ENCODE measurements around the gene TPX2. TPM values are rescaled to one million over a fixed set of nuclear protein-coding genes. Genes with fewer than 3 reads are reported as not detected.

The TPX2 gene
- total and polyA plus RNA-seq, 2 donors (not counting 3 experiments of a cell fraction or from before 2014, with no cell fraction given) = 24.8 to 114 TPM

- POLR2A ChIA-PET = no interaction called here
- peaks cover 30% of the 10 kb centered on the region for H3K4me1 ChIP-seq (ENCODE audit: control insufficient read depth, extremely low read depth, insufficient read depth, low read length)
- TF ChIP-seq GATA2 (IDR thresholded peaks at IDR 0.05; ENCODE audit: insufficient read depth, insufficient read length, low read depth, low read length) (no peak), CTCF (IDR thresholded peaks at IDR 0.05; ENCODE audit: extremely low read depth in 1 of 2, insufficient read depth in 1 of 2, low read depth in 1 of 2, low read length in 2 of 2) (no peak), MYC (IDR thresholded peaks at IDR 0.05; ENCODE audit: low read depth, low read length) (no peak), POLR2A (IDR thresholded peaks at IDR 0.05; ENCODE audit: low read depth, low read length) (no peak)
- no peak overlapping the region for H2AFZ ChIP-seq (ENCODE audit: low read depth, low read length)
- DNase-seq (ENCODE audit: low read depth, low spot score) (no peak), FAIRE-seq (no peak)
- H3K4me2 ChIP-seq (ENCODE audit: insufficient read depth, low read length) = no peak overlapping the region
- no peaks in the 10 kb centered on the region for H3K27me3 ChIP-seq (ENCODE audit: control insufficient read depth in 2 of 2, insufficient read depth in 2 of 2, low read length in 2 of 2)
- no peak overlapping the region for H3K27ac ChIP-seq (ENCODE audit: insufficient read depth, low read depth, low read length)
- BruUV-seq (replicated peaks) = no TSS peak
- H3K36me3 ChIP-seq (ENCODE audit: control insufficient read depth in 2 of 2, extremely low read depth in 1 of 2, insufficient read depth in 2 of 2, low read length in 2 of 2) = no peaks in the 10 kb centered on the region
- dilution Hi-C loops (cut with MboI; ENCODE audit: extremely low pct_ligation_motif_present, low sequenced_read_pairs) = no loop called here
- CTCF ChIA-PET = interaction anchor here (25.3 kb wide), 1 partner anchor 24 kb away, joined by 619 read pairs; the partner anchor contains the start of gene FOXS1
- no peak overlapping the region for H3K4me3 ChIP-seq (replicated peaks in 1 of 3; ENCODE audit: insufficient read depth in 1 of 3, low read depth in 1 of 3, low read length in 3 of 3)
- intact Hi-C loops (cut with micrococcal nuclease) = no loop called here
- H3K9me1 ChIP-seq (replicated peaks; ENCODE audit: control insufficient read depth, extremely low read depth, insufficient read depth, low read length) = no peaks in the 10 kb centered on the region
- H4K20me1 ChIP-seq (replicated peaks; ENCODE audit: control insufficient read depth, extremely low read depth, insufficient read depth, low read length) = no peaks in the 10 kb centered on the region
- H3K9ac ChIP-seq (replicated peaks; ENCODE audit: extremely low read depth, insufficient read depth, low read length) = no peak overlapping the region
- no peaks in the 10 kb centered on the region for H3K9me3 ChIP-seq (replicated peaks; ENCODE audit: control insufficient read depth, insufficient read depth, low read length)
- H3K79me2 ChIP-seq (ENCODE audit: control insufficient read depth, insufficient read depth, low read length) = no peaks in the 10 kb centered on the region
These were observed 87.0 kb downstream of the TPX2 start for GRCh38 chr20:31826074-31826473.

- Histone ChIP-seq H3K27ac (ENCODE audit: insufficient read depth, low read depth, low read length) (no peak overlapping the region), H3K9me3 (replicated peaks; ENCODE audit: control insufficient read depth, insufficient read depth, low read length) (no peaks in the 10 kb centered on the region), H3K4me1 (ENCODE audit: control insufficient read depth, extremely low read depth, insufficient read depth, low read length) (peaks cover 30% of the 10 kb centered on the region), H4K20me1 (replicated peaks; ENCODE audit: control insufficient read depth, extremely low read depth, insufficient read depth, low read length) (no peaks in the 10 kb centered on the region), H3K9ac (replicated peaks; ENCODE audit: extremely low read depth, insufficient read depth, low read length) (no peak overlapping the region), H3K27me3 (ENCODE audit: control insufficient read depth in 2 of 2, insufficient read depth in 2 of 2, low read length in 2 of 2) (no peaks in the 10 kb centered on the region), H3K9me1 (replicated peaks; ENCODE audit: control insufficient read depth, extremely low read depth, insufficient read depth, low read length) (no peaks in the 10 kb centered on the region), H3K79me2 (ENCODE audit: control insufficient read depth, insufficient read depth, low read length) (no peaks in the 10 kb centered on the region), H3K4me2 (ENCODE audit: insufficient read depth, low read length) (no peak overlapping the region), H3K4me3 (replicated peaks in 1 of 3; ENCODE audit: insufficient read depth in 1 of 3, low read depth in 1 of 3, low read length in 3 of 3) (no peak overlapping the region), H3K36me3 (ENCODE audit: control insufficient read depth in 2 of 2, extremely low read depth in 1 of 2, insufficient read depth in 2 of 2, low read length in 2 of 2) (no peaks in the 10 kb centered on the region), H2AFZ (ENCODE audit: low read depth, low read length) (no peak overlapping the region)
- intact Hi-C loops (cut with micrococcal nuclease) (no loop called here), dilution Hi-C loops (cut with MboI; ENCODE audit: extremely low pct_ligation_motif_present, low sequenced_read_pairs) (no loop called here)
- no TSS peak for BruUV-seq (replicated peaks)
- no peak for TF ChIP-seq GATA2 (IDR thresholded peaks at IDR 0.05; ENCODE audit: insufficient read depth, insufficient read length, low read depth, low read length)
- TF ChIP-seq MAX (IDR thresholded peaks at IDR 0.05; ENCODE audit: insufficient read depth, insufficient read length) = no peak
- TF ChIP-seq EZH2 (IDR thresholded peaks at IDR 0.05; ENCODE audit: borderline replicate concordance, low read depth, low read length, severe bottlenecking) = no peak
- no peak for TF ChIP-seq FOS (IDR thresholded peaks at IDR 0.05; ENCODE audit: borderline replicate concordance, insufficient read depth, low read length)
- no peak for TF ChIP-seq MYC (IDR thresholded peaks at IDR 0.05; ENCODE audit: low read depth, low read length)
- TF ChIP-seq JUN (IDR thresholded peaks at IDR 0.05; ENCODE audit: borderline replicate concordance, insufficient read depth, insufficient read length, low read depth) = no peak
- no peak for TF ChIP-seq POLR2A (IDR thresholded peaks at IDR 0.05; ENCODE audit: low read depth, low read length)
- TF ChIP-seq CTCF (IDR thresholded peaks at IDR 0.05; ENCODE audit: extremely low read depth in 1 of 2, insufficient read depth in 1 of 2, low read depth in 1 of 2, low read length in 2 of 2) = no peak
- TF ChIP-seq POLR2AphosphoS5 (IDR thresholded peaks at IDR 0.05; ENCODE audit: insufficient read depth, low read depth, low read length) = no peak
- no peak for DNase-seq (ENCODE audit: low read depth, low spot score)
- no peak for FAIRE-seq
- CTCF ChIA-PET = interaction anchor here (25.3 kb wide), 1 partner anchor 23 kb away, joined by 619 read pairs; the partner anchor contains the start of gene FOXS1
- POLR2A ChIA-PET = interaction anchor here (0.6 kb wide), 1 partner anchor 186 kb away, joined by 3 read pairs; no protein-coding TSS in a partner anchor
These were observed 88.0 kb downstream of the TPX2 start for GRCh38 chr20:31827059-31827458.

Data from endothelial cell of umbilical vein (primary cell).